Skeletal muscle satellite cell (primary cell): ENCODE data around the gene BMS1. TPM values are rescaled to one million over a fixed set of nuclear protein-coding genes. Genes with fewer than 3 reads are reported as not detected.

Experiments used
- H3K27me3 ChIP-seq: 2 replicates; pipeline ENCODE4 v1.7.0; 2013; ENCODE audit warnings: low read length; ENCODE audit not compliant: control insufficient read depth, insufficient read depth
- H3K36me3 ChIP-seq: 2 replicates; pipeline ENCODE4 v1.7.0; 2013; ENCODE audit warnings: mild to moderate bottlenecking, control low read depth, low read length; ENCODE audit not compliant: insufficient read depth
- H3K4me1 ChIP-seq: 2 replicates; pipeline ENCODE4 v1.7.0; 2013; ENCODE audit warnings: low read length; ENCODE audit not compliant: control insufficient read depth, insufficient read depth
- H3K4me2 ChIP-seq: 2 replicates; pipeline ENCODE4 v1.7.0; 2013; ENCODE audit warnings: mild to moderate bottlenecking, low read length
- H3K4me3 ChIP-seq: 2 replicates; pipeline ENCODE4 v1.7.0; 2013; ENCODE audit warnings: low read length
- H3K9ac ChIP-seq: 2 replicates; pipeline ENCODE4 v1.7.0; 2013; ENCODE audit warnings: mild to moderate bottlenecking, low read depth, low read length, moderate library complexity
- H3K9me3 ChIP-seq: replicated peaks from 2 replicates; pipeline ENCODE4 v1.7.0; 2013; ENCODE audit warnings: mild to moderate bottlenecking, control low read depth, low read length
- small RNA-seq: library from RNA; depleted of rRNA; stranded (forward); fragments of <200 nt; gene quantifications from one replicate; pipeline ENCODE3, GENCODE V24; 2012

Gene BMS1

GRCh38 chr10:42878821-42879195 is 96.2 kb downstream of the BMS1 start:
- Histone ChIP-seq H3K4me1 (peaks cover 2% of the 10 kb centered on the region), H3K9me3 (no peaks in the 10 kb centered on the region), H3K4me2 (no peak overlapping the region), H3K27me3 (peaks cover 4% of the 10 kb centered on the region), H3K9ac (no peak overlapping the region), H3K36me3 (no peaks in the 10 kb centered on the region), H3K4me3 (no peak overlapping the region)

GRCh38 chr10:42879380-42880254 is 97.0 kb downstream of the BMS1 start:
- Histone ChIP-seq H3K9me3 (no peaks in the 10 kb centered on the region), H3K4me2 (no peak overlapping the region), H3K36me3 (no peaks in the 10 kb centered on the region), H3K27me3 (no peaks in the 10 kb centered on the region), H3K9ac (no peak overlapping the region), H3K4me1 (peaks cover 2% of the 10 kb centered on the region), H3K4me3 (no peak overlapping the region)

GRCh38 chr10:42880255-42880620 is 97.6 kb downstream of the BMS1 start:
- Histone ChIP-seq H3K4me1 (peaks cover 2% of the 10 kb centered on the region), H3K9me3 (no peaks in the 10 kb centered on the region), H3K4me2 (no peak overlapping the region), H3K9ac (no peak overlapping the region), H3K27me3 (no peaks in the 10 kb centered on the region), H3K4me3 (no peak overlapping the region), H3K36me3 (no peaks in the 10 kb centered on the region)

- Histone ChIP-seq H3K4me3 (no peak overlapping the region), H3K9ac (no peak overlapping the region), H3K4me1 (no peaks in the 10 kb centered on the region), H3K9me3 (no peaks in the 10 kb centered on the region), H3K27me3 (no peaks in the 10 kb centered on the region), H3K4me2 (no peak overlapping the region), H3K36me3 (no peaks in the 10 kb centered on the region)
These were observed 100.0 kb downstream of the BMS1 start for GRCh38 chr10:42882597-42882996.

Small RNAs within 50 kb of the gene (small RNA-seq; reads per million reads assigned to genes)
- gene RNU6-885P, result not detected
